CD14-positive monocyte (primary cell): ENCODE data around the gene ZDHHC17. TPM values are rescaled to one million over a fixed set of nuclear protein-coding genes. Genes with fewer than 3 reads are reported as not detected.

Experiments
- DNase-seq, 3 donors: peaks; one replicate each; pipeline ENCODE4 v3.0.0-alpha.2; 2011 to 2022
- H2AFZ ChIP-seq: 2 replicates; pipeline ENCODE4 v1.6.0; 2012; ENCODE audit warnings: mild to moderate bottlenecking, low read depth, low read length, inconsistent platforms; ENCODE audit not compliant: insufficient read depth, poor library complexity, severe bottlenecking
- H3K27ac ChIP-seq, 2 donors: 1 replicate in 1 of 2; 2 replicates in 1 of 2; pipeline ENCODE4 v1.5.1; 2012 to 2013; ENCODE audit warnings: low read length in 2 of 2, control low read depth in 1 of 2, inconsistent platforms in 1 of 2, low read depth in 1 of 2, mild to moderate bottlenecking in 1 of 2
- H3K27me3 ChIP-seq, 2 donors: one replicate each; pipeline versions ENCODE4 v1.6.0 to v1.6.1; 2011 to 2013; ENCODE audit warnings: low read length in 2 of 2; ENCODE audit not compliant: control insufficient read depth in 2 of 2, insufficient read depth in 2 of 2
- H3K36me3 ChIP-seq, 2 donors: replicated peaks in 1 of 2; 1 replicate in 1 of 2; 2 replicates in 1 of 2; pipeline versions ENCODE4 v1.5.1 to v1.6.1; 2012 to 2013; ENCODE audit warnings: low read length in 2 of 2, control low read depth in 1 of 2, inconsistent platforms in 1 of 2, mild to moderate bottlenecking in 1 of 2; ENCODE audit not compliant: insufficient read depth in 2 of 2, control insufficient read depth in 1 of 2
- H3K4me1 ChIP-seq, 2 donors: 1 replicate in 1 of 2; 2 replicates in 1 of 2; pipeline versions ENCODE4 v1.5.1 to v1.6.1; 2012 to 2013; ENCODE audit warnings: low read length in 2 of 2, control low read depth in 1 of 2, inconsistent platforms in 1 of 2, mild to moderate bottlenecking in 1 of 2, moderate library complexity in 1 of 2; ENCODE audit not compliant: insufficient read depth in 2 of 2, control insufficient read depth in 1 of 2
- H3K4me2 ChIP-seq: replicated peaks from 2 replicates; pipeline ENCODE3; 2012; ENCODE audit warnings: low read length, moderate library complexity, mild to moderate bottlenecking; ENCODE audit not compliant: poor library complexity, severe bottlenecking; ENCODE audit errors: extremely low read depth
- H3K4me3 ChIP-seq, 3 experiments: fragments of 200-600 bp in 1 of 3; sonication (generic) in 1 of 3; replicated peaks in 1 of 3; 1 replicate in 2 of 3; 2 replicates in 1 of 3; pipeline ENCODE4 v1.5.1; 2011 to 2013; ENCODE audit warnings: low read length in 3 of 3, mild to moderate bottlenecking in 3 of 3, control low read depth in 2 of 3, low read depth in 2 of 3, inconsistent platforms in 1 of 3, moderate library complexity in 1 of 3
- H3K79me2 ChIP-seq: 2 replicates; pipeline ENCODE4 v1.6.0; 2012; ENCODE audit warnings: mild to moderate bottlenecking, control low read depth, inconsistent platforms, low read length, moderate library complexity; ENCODE audit not compliant: insufficient read depth
- H3K9ac ChIP-seq: 2 replicates; pipeline ENCODE4 v1.6.0; 2017; ENCODE audit warnings: low read length, mild to moderate bottlenecking; ENCODE audit not compliant: insufficient read depth, poor library complexity, severe bottlenecking
- H3K9me3 ChIP-seq, 2 donors: replicated peaks in 1 of 2; 1 replicate in 1 of 2; 2 replicates in 1 of 2; pipeline versions ENCODE4 v1.5.1 to v1.6.1; 2012 to 2013; ENCODE audit warnings: low read length in 2 of 2, control low read depth in 1 of 2; ENCODE audit not compliant: control insufficient read depth in 1 of 2, insufficient read depth in 1 of 2
- H4K20me1 ChIP-seq: 2 replicates; pipeline ENCODE4 v1.6.0; 2012; ENCODE audit warnings: mild to moderate bottlenecking, low read length, control low read depth, moderate library complexity; ENCODE audit not compliant: insufficient read depth
- H3K27ac Mint-ChIP-seq, 7 donors: one replicate each; pipeline ENCODE4 v1.8.0; 2020; ENCODE audit warnings: mild to moderate bottlenecking in 7 of 7, mixed read lengths in 7 of 7, moderate library complexity in 6 of 7, inconsistent platforms in 2 of 7
- H3K27me3 Mint-ChIP-seq, 3 donors: one replicate each; pipeline ENCODE4 v1.8.0; 2021 to 2022; ENCODE audit warnings: low read depth in 3 of 3, mild to moderate bottlenecking in 3 of 3, mixed read lengths in 3 of 3, moderate library complexity in 3 of 3, inconsistent platforms in 1 of 3
- H3K36me3 Mint-ChIP-seq, 2 donors: one replicate each; pipeline ENCODE4 v1.8.0; 2020; ENCODE audit warnings: mixed read lengths in 2 of 2, inconsistent platforms in 1 of 2, mild to moderate bottlenecking in 1 of 2
- H3K4me1 Mint-ChIP-seq: one replicate; pipeline ENCODE4 v1.8.0; 2020; ENCODE audit warnings: mild to moderate bottlenecking, mixed read lengths
- H3K4me3 Mint-ChIP-seq, 2 donors: one replicate each; pipeline ENCODE4 v1.8.0; 2020; ENCODE audit warnings: mild to moderate bottlenecking in 2 of 2, mixed read lengths in 2 of 2, moderate library complexity in 1 of 2
- H3K9me3 Mint-ChIP-seq, 7 donors: one replicate each; pipeline ENCODE4 v1.8.0; 2020 to 2022; ENCODE audit warnings: mixed read lengths in 7 of 7, mild to moderate bottlenecking in 6 of 7, moderate library complexity in 6 of 7, inconsistent platforms in 2 of 7
- CTCF ChIP-seq: fragments of 200-600 bp; IDR thresholded peaks from one replicate; pipeline ENCODE4 v1.8.0; 2022; ENCODE audit warnings: antibody characterized with exemption, mild to moderate bottlenecking
- WGBS: methylation state at CpG from one replicate; pipeline ENCODE4 v1.1.5; 2013; ENCODE audit warnings: missing lambda C conversion rate; ENCODE audit not compliant: insufficient coverage; 5-methylcytosine and 5-hydroxymethylcytosine counted together
- intact Hi-C, 2 donors: fragments of 100-400 bp; cut with micrococcal nuclease; formaldehyde crosslinking; loops; one replicate each; pipeline versions ENCODE4 v1.15.0 to v1.15.1; 2023
- polyA plus RNA-seq, 3 donors: library from polyadenylated mRNA; depleted of rRNA in 1 of 3; unstranded in 2 of 3; stranded (reverse) in 1 of 3; fragments of 300-500 nt in 2 of 3; fragments of >200 nt in 1 of 3; fragmentation: Illumina TruSeq in 2 of 3; gene quantifications; 1 replicate in 2 of 3; 2 replicates in 1 of 3; pipeline ENCODE4 v1.2.3, GENCODE V29; 2012 to 2021

ZDHHC17 gene
- polyA plus RNA-seq, 3 donors = 4.6 to 31.4 (median 9.3) TPM

DNA sequence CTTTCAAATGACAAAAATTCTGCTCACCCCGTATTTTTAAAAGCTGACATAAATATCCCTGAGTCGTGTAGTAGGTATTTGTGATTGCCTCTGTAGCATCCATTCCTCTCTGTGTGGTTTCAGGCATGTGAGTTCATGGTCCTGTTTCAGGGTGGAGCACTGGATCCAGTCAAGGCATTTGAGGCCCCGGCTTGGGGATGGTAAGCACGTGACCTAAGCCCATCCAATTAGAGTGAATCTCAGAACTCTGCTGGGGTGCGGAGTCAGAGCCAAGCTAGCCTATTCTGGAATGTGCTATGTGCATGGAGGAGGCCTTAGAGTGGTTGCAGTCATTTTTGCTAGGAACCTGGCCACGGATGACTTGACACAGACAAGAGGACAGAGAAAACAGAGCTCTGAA lies 119.2 kb downstream of the ZDHHC17 start:
- Histone ChIP-seq H2AFZ (no peak overlapping the region), H3K36me3 (no peaks in the 10 kb centered on the region), H3K27me3 (peaks cover 12 to 28% of the 10 kb centered on the region in 2 donors), H4K20me1 (no peaks in the 10 kb centered on the region), H3K79me2 (no peaks in the 10 kb centered on the region), H3K4me1 (peaks cover 9 to 14% of the 10 kb centered on the region in 2 donors), H3K4me3 (no peak overlapping the region), H3K9me3 (no peaks in the 10 kb centered on the region), H3K9ac (no peak overlapping the region), H3K4me2 (no peak overlapping the region), H3K27ac (no peak overlapping the region)
- peaks cover 0 to 2% of the 10 kb centered on the region in 2 donors for H3K36me3 Mint-ChIP-seq
- H3K9me3 Mint-ChIP-seq = peaks cover 0 to 9% (median 3%) of the 10 kb centered on the region in 7 donors
- no peak overlapping the region for H3K4me3 Mint-ChIP-seq
- intact Hi-C loops = no loop called here
- no peak for TF ChIP-seq CTCF
- DNase-seq = no peak
- peaks cover 11% of the 10 kb centered on the region for H3K4me1 Mint-ChIP-seq
- no peak overlapping the region for H3K27ac Mint-ChIP-seq
- 100% methylated on average over 2 of the region's 6 CpGs for WGBS
- H3K27me3 Mint-ChIP-seq = peaks cover 25 to 31% (median 25%) of the 10 kb centered on the region in 3 donors

DNA sequence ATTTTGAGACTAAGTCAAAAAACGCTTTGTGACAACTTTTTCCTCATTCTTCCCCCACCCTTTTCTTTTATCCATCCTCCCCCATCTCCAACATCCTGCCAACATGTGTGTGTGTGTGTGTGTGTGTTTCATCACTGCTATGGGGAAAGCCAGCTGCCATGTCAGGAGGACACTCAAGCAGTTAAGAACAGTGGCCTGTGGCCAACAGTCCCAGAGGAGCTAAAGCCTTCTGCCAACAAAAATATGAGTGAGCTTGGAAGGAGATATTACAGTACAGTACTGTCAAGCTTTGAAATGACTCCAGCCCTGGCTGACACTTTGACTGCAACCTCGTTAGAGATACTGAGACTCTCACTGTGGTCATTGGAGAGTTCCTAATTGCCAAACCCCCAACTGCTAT lies 119.9 kb downstream of the ZDHHC17 start:
- intact Hi-C loops = no loop called here
- no peak overlapping the region for H3K27ac ChIP-seq
- no peak for DNase-seq
- H2AFZ ChIP-seq = no peak overlapping the region
- TF ChIP-seq CTCF = no peak
- no peaks in the 10 kb centered on the region for H3K79me2 ChIP-seq
- Mint-ChIP-seq H3K27ac (no peak overlapping the region), H3K4me1 (peaks cover 6% of the 10 kb centered on the region), H3K4me3 (no peak overlapping the region), H3K36me3 (peaks cover 0 to 2% of the 10 kb centered on the region in 2 donors), H3K9me3 (peaks cover 0 to 5% (median under 1%) of the 10 kb centered on the region in 7 donors), H3K27me3 (peaks cover 19 to 25% (median 20%) of the 10 kb centered on the region in 3 donors)
- H3K4me2 ChIP-seq = no peak overlapping the region
- H3K36me3 ChIP-seq = no peaks in the 10 kb centered on the region
- no peak overlapping the region for H3K9ac ChIP-seq
- WGBS = no CpG with 5 or more reads among the region's 2 CpGs
- no peaks in the 10 kb centered on the region for H4K20me1 ChIP-seq
- H3K27me3 ChIP-seq = peaks cover 8 to 21% of the 10 kb centered on the region in 2 donors
- H3K4me1 ChIP-seq = peaks cover 3 to 7% of the 10 kb centered on the region in 2 donors
- H3K4me3 ChIP-seq = no peak overlapping the region
- no peaks in the 10 kb centered on the region for H3K9me3 ChIP-seq
